Measurements from ENCODE around the gene GRB2. TPM values are rescaled to one million over a fixed set of nuclear protein-coding genes. Genes with fewer than 3 reads are reported as not detected.

GRB2 gene
- total RNA-seq, 1 donor from 2014 or later, result 168 TPM

- intact Hi-C loops (cut with micrococcal nuclease), result no loop called here
Measured at GRCh38 chr17:75356260-75356937, 49.1 kb downstream of the GRB2 start.

GRCh38 chr17:75353176-75353575, 52.3 kb downstream of the GRB2 start:
- intact Hi-C loops (cut with micrococcal nuclease), result no loop called here

- intact Hi-C loops (cut with micrococcal nuclease), result no loop called here
Measured at GRCh38 chr17:75352079-75352569, 53.4 kb downstream of the GRB2 start.

GRCh38 chr17:75350706-75351105, 54.8 kb downstream of the GRB2 start:
- intact Hi-C loops (cut with micrococcal nuclease), result no loop called here

- intact Hi-C loops (cut with micrococcal nuclease), result no loop called here
Measured at GRCh38 chr17:75350029-75350428, 55.4 kb downstream of the GRB2 start.

GRCh38 chr17:75349589-75349988, 55.9 kb downstream of the GRB2 start:
- intact Hi-C loops (cut with micrococcal nuclease), result no loop called here

- intact Hi-C loops (cut with micrococcal nuclease), result no loop called here
Measured at GRCh38 chr17:75348386-75349012, 57.0 kb downstream of the GRB2 start.

- intact Hi-C loops (cut with micrococcal nuclease), result loop anchor here (1.0 kb wide), 2 partner anchors 9 to 24 kb away; no protein-coding TSS in a partner anchor
Measured at GRCh38 chr17:75346906-75347305, 58.6 kb downstream of the GRB2 start.

GRCh38 chr17:75346368-75346767, 59.1 kb downstream of the GRB2 start:
- intact Hi-C loops (cut with micrococcal nuclease), result loop anchor here (1.0 kb wide), 1 partner anchor 8 kb away; no protein-coding TSS in a partner anchor

GRCh38 chr17:75345514-75346167, 59.8 kb downstream of the GRB2 start:
- intact Hi-C loops (cut with micrococcal nuclease), result loop anchor here (1.0 kb wide), 1 partner anchor 7 kb away; no protein-coding TSS in a partner anchor

- intact Hi-C loops (cut with micrococcal nuclease), result no loop called here
Measured at GRCh38 chr17:75344666-75345065, 60.8 kb downstream of the GRB2 start.

GRCh38 chr17:75342996-75343395, 62.5 kb downstream of the GRB2 start:
- intact Hi-C loops (cut with micrococcal nuclease), result no loop called here

- intact Hi-C loops (cut with micrococcal nuclease), result no loop called here
Measured at GRCh38 chr17:75341784-75342486, 63.5 kb downstream of the GRB2 start.

GRCh38 chr17:75340631-75341030, 64.8 kb downstream of the GRB2 start:
- intact Hi-C loops (cut with micrococcal nuclease), result no loop called here

GRCh38 chr17:75339971-75340370, 65.5 kb downstream of the GRB2 start:
- intact Hi-C loops (cut with micrococcal nuclease), result loop anchor here (2.0 to 5.0 kb wide), 3 partner anchors 33 to 53 kb away; no protein-coding TSS in a partner anchor

GRCh38 chr17:75338335-75338734, 67.1 kb downstream of the GRB2 start:
- intact Hi-C loops (cut with micrococcal nuclease), result loop anchor here (1.0 to 5.0 kb wide), 5 partner anchors 8 to 66 kb away; no protein-coding TSS in a partner anchor

GRCh38 chr17:75335315-75335714, 70.2 kb downstream of the GRB2 start:
- intact Hi-C loops (cut with micrococcal nuclease), result loop anchor here (5.0 kb wide), 1 partner anchor 38 kb away; no protein-coding TSS in a partner anchor

- intact Hi-C loops (cut with micrococcal nuclease), result loop anchor here (5.0 kb wide), 1 partner anchor 37 kb away; no protein-coding TSS in a partner anchor
Measured at GRCh38 chr17:75334723-75335122, 70.8 kb downstream of the GRB2 start.

GRCh38 chr17:75331671-75332070, 73.8 kb downstream of the GRB2 start:
- intact Hi-C loops (cut with micrococcal nuclease), result no loop called here

- intact Hi-C loops (cut with micrococcal nuclease), result no loop called here
Measured at GRCh38 chr17:75327757-75328156, 77.7 kb downstream of the GRB2 start.

- intact Hi-C loops (cut with micrococcal nuclease), result no loop called here
Measured at GRCh38 chr17:75326226-75326848, 79.1 kb downstream of the GRB2 start.

All from T-helper 1 cell treated with Interleukin-12 subunit alpha and Interleukin-12 subunit beta and Interleukin-4 antibody, amounts not matched to agents 30 ng/mL and 1 ng/mL, for 36 hours (primary cell).